Right forelimb (tissue), 1 donor: ENCODE measurements around the gene NEXMIF.
A peak's percentile ranks its signal among the peaks of the same experiment; 100 is the strongest.
"Not testable (repeated sequence)": the region's sequence is repeated elsewhere in the genome, so short reads cannot be mapped to it uniquely, and the experiment has no call there.

ENCODE experiments used
- DNase-seq: peaks from one replicate; pipeline ENCODE4 v3.0.0-alpha.2; 2018

The NEXMIF gene

DNA sequence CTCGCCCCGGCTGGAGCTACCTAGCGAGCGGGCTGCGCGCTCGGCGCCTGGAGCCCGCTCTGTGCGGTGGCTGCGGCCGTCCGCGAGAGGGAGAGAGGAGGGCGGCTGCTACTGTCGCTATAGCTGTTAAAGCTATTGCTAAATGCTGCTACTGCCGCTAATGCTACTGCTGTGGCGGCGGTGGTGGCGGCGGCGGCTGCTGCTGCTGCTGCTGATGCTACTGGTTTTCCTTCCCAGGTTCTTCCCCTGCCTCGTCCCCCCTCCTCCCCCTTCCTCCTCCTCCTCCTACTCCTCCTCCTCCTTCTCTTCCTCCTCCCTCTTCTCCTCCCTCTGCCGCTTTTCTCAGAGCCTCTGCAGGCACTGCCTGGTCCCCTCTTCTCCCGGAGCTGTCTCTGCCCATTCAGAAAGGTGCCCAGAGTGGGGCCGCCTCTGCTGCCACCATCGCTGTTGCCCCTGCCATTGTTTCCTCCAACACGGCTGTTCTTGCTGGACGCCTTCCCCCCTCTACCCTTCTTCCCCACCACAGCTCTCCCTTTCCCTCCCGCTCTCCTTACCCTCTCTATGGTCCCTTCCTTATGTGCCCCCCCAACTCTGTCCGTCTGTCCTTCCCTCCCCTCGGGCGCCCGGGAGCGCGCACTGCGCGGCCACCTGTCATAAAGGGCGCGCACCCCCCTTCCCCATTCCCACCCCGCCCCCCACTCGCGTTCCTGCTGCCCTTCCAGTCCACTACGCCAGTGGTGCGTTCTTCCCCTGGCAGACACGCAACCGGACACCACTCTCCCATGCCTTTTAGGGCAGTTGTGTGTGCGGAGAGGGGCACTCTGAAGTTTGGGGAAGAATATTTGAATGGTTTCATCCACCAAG lies at the start of gene NEXMIF:
Gene NEXMIF, minus strand, starts transcription at position 228 of the 864 bp plus-strand sequence.
- DNase-seq: no peak

DNA sequence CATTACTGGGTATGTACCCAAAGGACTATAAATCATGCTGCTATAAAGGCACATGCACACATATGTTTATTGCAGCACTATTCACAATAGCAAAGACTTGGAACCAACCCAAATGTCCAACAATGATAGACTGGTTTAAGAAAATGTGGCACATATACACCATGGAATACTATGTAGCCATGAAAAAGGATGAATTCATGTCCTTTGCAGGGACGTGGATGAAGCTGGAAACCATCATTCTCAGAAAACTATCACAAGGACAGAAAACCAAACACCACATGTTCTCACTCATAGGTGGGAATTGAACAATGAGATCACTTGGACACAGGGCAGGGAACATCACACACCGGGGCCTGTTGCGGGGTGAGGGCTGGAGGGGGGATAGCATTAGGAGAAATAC lies 36.7 kb upstream of the NEXMIF start:
- not testable (repeated sequence) for DNase-seq

DNA sequence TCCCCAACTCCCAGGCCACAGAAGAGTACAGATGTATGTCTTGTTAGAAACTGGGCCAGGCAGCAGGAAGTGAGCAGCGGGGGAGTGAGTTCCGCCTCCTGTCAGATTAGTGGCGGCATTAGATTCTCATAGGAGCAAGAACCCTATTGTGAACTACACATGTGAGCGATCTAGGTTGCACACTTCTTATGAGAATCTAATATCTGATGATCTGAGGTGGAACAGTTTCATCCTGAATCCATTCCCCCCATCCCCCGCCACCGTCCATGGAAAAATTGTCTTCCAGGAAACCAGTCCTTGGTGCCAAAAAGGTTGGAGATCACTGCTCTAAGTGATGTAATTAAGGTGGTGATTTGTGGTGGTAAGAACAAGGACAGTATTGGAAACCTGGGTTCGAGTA lies 24.5 kb upstream of the NEXMIF start:
- no peak for DNase-seq

DNA sequence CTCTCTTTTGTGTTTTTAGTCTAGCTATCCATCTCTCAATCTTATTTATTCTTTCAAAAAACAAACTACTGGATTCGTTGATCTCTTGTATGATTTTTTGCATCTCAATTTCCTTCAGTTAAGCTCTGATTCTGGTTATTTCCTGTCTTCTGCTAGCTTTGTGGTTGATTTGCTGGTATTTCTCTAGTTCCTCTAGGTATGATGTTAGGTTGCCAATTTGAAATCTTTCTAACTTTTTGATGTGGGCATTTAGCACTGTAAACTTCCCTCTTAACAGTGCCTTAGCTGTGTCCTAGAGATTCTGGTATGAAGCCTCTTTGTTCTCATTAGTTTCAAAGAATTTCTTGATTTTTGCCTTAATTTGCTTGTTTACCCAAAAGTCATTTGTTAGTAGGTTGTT lies 15.2 kb upstream of the NEXMIF start:
- no peak for DNase-seq

DNA sequence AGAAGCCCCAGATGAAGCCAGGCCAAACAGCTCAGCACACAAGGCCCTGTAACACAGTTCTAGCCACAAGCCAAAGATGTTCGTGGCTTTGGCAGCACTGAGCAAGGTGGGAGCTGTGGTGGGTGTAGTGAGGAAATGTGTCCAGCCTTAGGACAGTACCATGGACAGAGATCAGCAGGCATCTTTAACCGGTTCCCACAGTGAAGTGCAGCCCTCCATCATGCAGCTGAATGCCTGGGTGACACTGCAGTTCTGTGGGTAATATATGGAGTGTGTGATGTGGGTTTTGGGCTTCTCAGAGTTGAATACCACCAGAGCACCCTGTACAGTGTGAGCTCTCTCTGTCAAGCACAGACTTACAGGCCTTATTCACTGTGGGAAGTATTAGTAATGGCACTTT lies 6.0 kb upstream of the NEXMIF start:
- DNase-seq: no peak

DNA sequence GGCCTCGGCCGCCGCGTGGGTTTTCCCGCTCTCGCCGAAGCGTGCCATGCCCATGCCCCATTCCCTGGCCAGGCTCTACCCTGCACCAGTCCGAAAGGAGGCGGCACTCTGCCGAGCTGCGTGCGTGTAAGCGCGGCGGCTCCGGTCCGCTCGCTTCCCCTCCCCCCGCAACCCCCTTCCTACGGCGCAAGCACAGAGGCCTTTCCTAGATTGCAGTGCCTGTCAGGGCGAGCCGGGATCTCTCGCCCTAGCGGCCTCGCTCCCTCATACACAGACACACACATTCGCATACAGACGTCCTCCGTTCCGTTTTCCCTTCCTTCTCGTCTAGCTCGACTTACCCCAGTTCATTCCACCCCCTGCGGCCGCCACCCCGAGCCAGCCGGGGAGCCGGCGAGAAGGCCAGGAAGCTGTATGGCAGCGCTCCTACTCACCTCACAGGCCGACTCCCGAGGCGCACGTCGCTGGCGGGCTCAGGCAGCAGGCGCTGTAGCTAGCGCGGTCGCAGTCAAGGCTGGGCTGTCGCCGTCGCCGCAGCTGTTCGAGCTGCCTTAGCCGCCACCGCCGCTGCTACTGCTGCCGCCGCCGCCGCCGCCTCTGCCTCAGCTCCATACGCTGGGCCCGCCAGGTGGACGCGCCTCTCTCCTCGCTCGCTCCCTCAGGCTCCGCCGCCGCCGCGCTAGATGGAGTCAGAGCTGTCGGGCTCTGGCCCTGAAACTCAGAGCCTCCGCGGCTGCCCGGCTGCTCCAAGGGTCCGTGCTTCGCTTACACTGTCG lies 615 bp downstream of the NEXMIF start:
- peak; percentile 63 for DNase-seq

DNA sequence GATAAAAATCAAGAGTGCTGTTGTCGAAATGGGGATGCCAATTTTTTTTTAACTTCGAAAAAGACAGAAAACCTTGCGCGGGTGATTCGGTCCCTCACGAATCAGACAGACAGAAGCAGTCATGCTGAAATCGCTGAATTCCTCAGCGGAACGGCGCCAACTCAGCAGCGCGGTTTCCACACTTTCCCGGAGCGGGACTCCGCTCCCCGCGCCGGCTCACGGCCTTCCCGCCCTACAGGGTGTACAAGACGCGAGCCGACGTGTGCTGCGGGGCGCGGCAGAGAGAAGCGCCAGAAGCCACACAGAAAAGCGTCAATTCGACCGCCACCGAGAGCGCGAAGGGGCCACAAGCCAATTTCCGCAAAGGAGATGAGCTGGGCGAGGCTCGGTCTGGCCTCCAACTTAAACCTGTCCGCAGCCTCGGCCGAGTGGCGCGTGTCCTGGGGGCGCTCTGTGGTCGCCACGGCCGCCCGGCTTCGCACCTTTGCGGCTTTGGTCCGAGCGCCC lies 1.3 kb downstream of the NEXMIF start:
- DNase-seq: peak; percentile 46

DNA sequence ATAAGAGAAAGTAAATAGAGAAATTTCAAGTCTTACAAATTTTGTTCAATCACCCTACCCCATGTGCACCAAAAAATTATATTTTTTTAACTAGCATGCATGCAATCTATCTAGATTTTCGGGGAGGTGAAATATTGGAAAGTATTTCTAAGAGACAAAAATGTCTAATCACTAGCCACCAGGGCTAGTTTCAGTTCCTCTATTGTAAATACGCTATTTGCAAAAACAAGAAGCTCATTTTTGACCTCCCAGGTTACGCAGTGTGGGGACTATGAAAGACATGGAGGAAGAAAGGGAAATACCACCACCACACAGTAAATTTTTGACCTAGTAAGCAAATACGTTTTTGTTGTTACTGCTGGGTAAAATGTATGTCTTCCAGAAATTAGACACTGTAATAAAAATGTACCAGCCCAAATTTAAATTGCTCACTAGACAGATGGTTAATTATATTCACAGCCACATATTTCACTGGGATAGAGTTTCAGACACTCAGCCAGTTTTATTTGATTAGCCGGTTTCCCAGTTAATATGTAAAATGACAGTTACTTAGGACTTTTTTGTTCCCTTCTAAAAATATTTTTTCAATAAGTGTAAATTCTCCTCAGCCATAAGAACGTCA lies 2.2 kb downstream of the NEXMIF start:
- DNase-seq: no peak

DNA sequence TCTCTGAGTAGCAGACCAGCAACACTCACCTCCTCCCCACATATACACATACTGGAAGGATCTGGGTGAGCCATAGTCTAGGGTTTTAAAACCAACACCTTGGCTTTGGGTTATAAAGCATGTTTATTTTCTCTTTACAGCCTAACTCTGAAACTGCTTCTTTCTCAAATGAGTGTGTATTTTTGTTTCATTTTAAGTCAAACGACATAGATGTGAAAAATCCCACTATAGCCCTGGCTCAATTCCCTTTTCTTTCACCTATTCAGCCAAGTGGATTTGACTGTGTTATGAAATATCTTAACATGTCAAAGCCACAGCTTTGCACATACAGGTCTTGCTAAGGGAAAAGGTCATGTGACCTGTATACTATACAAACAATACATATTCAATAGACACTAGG lies 13.8 kb downstream of the NEXMIF start:
- DNase-seq: no peak

DNA sequence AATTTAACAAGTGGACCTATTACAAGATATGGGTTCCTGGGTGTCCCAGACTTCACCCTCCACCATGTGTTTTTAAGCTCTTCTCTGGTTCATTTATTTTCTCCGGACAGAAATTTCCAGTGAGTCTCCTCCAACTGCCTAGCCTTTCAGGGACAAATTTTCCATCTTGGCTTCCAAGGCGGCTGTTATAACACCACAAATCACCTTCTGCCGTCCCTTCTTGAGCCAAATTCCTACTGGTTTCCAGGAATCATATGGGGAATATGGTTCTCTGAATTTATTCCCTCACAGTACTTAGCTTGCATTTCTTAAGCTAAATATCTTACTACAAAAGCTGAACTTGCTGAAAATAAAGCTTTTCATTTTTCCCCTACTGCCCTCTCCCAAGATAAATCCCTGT lies 18.8 kb downstream of the NEXMIF start:
- no peak for DNase-seq

DNA sequence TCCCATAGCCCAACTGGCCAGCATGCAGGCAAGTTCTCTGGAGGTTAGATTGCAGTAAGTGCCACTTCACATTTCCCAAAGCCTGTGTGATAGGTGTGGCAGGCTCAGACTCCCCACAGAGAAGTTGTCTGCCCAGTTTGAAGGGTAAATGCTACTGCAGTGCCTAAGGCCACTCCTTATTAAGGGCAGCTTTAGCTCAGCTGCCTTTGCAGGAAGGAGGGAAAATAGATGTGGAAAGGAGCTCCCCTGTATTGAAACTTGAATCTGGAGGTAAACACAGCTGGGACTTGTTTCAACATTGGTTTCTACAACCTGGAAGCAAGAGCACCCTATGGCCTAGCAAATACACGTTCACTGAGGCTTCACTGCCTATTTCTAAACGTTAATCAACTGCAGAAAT lies 22.4 kb downstream of the NEXMIF start:
- no peak for DNase-seq

DNA sequence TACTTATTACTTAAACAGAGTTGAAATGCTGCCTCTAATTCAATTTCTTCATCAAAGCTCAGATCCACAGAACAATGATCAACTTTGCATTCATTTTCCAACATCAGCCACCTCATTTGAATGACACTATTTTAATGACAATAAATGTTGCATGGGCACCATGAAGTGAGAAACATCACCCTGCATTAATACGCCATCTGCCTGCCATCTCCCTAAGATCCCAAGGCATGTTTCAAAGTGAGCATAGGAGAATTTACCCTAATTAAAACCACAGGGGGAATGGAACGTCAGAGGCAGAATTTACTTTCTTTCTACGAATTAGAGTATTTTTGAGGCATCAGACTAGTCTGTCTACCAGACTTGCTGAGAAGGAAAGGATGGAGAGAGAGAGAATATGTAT lies 32.7 kb downstream of the NEXMIF start:
- no peak for DNase-seq

DNA sequence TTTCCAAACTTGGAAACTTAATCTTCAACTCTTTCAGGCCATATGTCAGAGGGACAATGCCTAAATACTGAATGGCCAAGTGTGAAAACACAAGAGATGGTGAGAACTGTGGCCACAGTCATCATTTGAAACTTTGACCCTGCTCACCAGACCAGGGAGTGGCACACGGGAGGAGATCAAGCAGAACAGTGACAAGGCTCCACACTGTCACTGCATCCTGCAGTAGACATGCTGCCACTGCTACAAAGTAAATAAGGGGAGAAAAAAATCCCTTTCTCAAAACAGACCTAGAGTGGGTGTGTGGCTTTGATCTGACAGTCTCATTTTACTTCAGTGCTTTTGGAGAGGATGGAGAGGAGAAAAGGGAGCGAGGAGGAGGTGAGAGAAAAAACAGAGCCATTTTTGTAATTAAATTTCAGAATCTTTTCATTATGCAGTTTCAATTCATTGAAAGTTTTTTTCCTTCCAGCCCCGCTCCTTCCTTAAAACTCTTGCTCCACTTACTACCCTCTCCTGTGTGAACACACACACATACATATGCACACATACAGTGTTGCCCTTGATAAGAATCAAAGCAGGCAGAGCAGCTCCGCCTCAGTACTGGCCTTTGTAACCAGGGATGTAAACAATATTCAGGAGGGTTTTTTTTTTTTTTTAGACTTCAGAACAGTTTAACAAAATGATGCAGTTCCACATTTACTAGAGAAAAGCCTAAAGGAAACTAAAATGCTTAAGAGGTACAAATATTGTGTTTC lies 34.4 kb downstream of the NEXMIF start:
- DNase-seq: no peak

DNA sequence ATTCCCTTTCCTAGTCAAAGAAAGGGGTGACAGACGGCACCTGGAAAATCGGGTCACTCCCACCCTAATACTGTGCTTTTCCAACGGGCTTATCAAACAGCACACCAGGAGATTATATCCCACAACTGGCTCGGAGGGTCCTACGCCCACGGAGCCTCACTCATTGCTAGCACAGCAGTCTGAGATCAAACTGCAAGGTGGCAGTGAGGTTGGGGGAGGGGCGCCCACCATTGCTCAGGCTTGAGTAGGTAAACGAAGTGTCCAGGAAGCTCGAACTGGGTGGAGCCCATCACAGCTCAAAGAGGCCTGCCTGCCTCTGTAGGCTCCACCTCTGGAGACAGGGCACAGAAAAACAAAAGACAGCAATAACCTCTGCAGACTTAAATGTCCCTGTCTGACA lies 42.9 kb downstream of the NEXMIF start:
- not testable (repeated sequence) for DNase-seq

DNA sequence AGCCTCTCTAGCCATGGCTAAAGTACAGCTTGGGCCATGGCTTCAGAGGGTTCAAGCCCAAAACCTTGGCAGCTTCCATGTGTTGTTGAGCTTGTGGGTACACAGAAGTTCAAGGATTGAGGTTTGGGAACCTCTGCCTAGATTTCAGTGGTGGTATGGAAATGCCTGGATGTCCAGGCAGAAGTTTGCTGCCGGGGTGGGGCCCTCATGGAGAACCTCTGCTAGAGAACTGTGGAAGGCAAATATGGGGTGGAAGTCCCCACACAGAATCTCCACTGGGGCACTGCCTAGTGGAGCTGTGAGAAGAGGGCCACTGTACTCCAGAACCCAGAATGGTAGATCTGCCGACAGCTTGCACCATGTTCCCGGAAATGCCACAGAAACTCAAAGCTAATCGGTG lies 59.5 kb downstream of the NEXMIF start:
- DNase-seq: no peak

DNA sequence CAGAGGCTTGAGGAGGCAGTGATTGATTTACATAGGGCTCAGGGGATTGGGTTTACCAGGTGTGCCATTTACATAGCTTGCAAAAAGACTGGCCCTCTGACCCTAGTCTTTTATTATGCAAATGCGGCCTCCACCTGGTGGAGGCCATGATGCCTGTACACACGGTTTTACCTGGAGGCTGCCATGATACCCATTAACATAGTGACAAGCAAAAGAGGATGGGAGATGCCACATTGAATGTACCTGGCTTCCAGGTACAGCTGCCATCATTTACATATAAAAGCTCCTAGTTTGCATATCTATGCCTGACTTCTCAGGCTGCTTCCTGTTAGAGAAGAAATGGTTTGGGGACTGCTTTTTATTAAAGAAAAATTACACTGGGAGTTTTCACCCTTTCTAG lies 72.0 kb downstream of the NEXMIF start:
- no peak for DNase-seq

DNA sequence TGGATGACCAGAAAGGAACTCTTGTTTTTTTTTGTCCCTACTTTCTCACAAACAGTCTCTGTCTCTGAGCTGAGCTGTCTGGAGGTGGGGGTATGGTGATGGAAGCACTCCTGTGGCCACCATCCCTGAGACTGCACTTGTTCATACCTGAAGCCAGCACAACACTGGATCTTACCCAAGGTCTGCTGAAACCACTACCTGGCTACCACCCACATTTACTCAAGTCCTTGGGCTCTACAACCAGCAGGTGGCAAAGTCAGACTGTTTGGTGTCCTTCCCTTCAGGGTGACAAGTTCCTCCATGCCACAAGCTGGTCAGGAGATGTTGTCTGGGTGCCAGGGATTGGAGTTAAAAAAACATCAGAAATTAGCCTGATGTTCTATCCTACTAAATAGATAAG lies 89.7 kb downstream of the NEXMIF start:
- DNase-seq: no peak

DNA sequence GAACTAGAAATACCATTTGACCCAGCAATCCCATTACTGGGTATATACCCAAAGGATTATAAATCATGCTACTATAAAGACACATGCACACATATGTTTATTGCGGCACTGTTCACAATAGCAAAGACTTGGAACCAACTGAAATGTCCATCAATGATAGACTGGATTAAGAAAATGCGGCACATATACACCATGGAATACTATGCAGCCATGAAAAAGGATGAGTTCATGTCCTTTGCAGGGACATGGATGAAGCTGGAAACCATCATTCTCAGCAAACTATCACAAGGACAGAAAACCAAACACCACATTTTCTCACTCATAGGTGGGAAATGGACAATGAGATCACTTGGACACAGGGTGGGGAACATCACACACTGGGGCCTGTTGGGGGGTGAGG lies 105.5 kb downstream of the NEXMIF start:
- not testable (repeated sequence) for DNase-seq

DNA sequence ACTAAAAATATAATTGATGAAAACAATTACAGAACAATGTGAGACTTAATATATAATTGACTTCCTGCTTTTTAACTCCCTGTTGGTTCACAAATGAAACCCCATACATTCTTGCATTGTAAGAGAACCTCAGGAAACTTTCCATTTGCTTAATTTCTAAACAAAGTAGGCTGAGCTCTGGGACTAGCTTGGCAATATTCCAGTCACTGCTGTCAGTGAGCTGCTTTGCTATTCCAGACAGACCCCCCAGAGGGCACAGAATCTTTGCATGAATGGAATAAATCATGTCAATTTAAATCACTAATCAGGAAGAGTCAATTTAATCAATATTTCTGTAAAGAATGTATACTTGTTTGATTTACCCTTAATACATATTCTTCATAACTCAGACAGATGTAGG lies 110.6 kb downstream of the NEXMIF start:
- DNase-seq: no peak

DNA sequence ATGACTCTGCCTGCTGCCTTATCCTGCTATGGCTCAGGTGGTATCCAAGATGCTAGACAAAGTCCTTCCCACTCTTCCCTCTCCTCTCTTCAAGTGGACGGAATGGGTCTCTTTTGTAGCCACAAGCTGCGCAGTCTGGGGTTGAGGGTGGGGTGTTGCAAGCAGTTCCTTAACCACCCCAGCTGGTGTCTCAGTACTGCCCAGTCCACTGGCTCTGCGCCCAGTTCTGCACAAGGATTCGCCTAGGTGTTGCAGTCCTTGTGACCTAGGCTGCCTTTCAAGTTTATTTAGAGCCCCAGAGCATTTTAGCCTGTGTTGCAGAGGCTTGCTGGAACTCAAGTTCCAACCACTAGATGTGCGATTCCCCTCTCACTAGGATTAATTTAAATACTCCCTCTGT lies 120.7 kb downstream of the NEXMIF start:
- DNase-seq: no peak

DNA sequence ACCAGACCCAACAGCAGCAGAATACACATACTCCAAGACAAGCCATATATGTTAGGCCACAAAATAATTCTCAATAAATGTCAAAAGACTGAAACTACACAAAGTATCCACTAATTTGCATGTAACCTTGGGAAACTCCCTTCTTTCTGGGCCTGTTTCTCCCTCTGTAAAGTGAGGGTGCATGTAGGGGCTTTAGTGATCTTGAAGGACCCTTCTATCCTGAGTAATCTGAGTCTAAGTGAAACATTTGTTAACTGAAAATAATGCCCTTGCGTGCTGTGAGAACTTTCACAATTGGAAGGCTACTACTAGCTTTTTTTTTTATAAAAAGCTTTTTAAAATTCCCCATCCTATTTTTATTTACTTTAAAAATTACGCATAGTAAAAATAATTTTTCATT lies 125.2 kb downstream of the NEXMIF start:
- no peak for DNase-seq

DNA sequence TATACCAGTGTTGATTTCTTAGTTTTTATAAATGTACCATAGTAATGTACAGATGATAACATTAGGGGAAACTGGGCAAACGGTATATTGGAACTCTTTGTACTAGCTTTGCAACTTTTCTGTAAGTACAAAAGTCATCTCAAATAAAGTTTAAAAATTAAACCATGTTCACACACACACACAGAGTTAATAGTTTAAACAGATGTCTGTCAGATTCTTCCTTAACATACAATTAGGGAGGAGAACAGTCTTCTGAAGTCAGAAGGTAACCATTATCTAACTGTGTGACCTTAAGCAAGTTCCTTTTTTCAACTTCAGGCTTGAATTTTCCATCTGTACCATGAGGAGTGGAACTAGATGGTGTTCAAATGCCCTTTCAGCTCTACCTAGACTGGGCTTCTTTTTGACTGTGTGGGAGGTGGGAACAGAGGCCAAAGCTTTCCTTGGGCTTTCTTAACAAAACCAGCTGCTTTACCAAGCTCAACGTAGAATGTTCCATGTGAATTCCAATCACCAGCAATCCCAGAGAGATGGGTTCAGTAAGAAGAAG lies 127.8 kb downstream of the NEXMIF start:
- DNase-seq: no peak
